ENCODE data around the gene PLK5.

PLK5 gene

GRCh38 chr19:1501200-1501595, 22.7 kb upstream of the PLK5 start:
- H2AFZ ChIP-seq (ENCODE audit: low read depth), result no peak overlapping the region
- TF ChIP-seq CTCF (conservative IDR thresholded peaks at IDR 0.05; ENCODE audit: low read depth, low read length), result no peak
- peaks cover 84% of the 10 kb centered on the region for H3K27me3 ChIP-seq (ENCODE audit: insufficient read depth, low read depth)
- H3K27ac ChIP-seq, result no peak overlapping the region
- H4K20me1 ChIP-seq (ENCODE audit: insufficient read depth), result no peaks in the 10 kb centered on the region
- no peak overlapping the region for H3K4me2 ChIP-seq
- no peaks in the 10 kb centered on the region for H3K36me3 ChIP-seq (ENCODE audit: insufficient read depth)
- no peaks in the 10 kb centered on the region for H3K4me1 ChIP-seq (ENCODE audit: low read depth, poor library complexity, severe bottlenecking)
- no peak overlapping the region for H3K4me3 ChIP-seq (IDR thresholded peaks at IDR 0.05; ENCODE audit: insufficient read depth, low read depth, low read length)
- H3K9ac ChIP-seq, result no peak overlapping the region
- no peaks in the 10 kb centered on the region for H3K79me2 ChIP-seq (ENCODE audit: insufficient read depth, low read depth)

- no peak overlapping the region for H2AFZ ChIP-seq (ENCODE audit: low read depth)
- no peak overlapping the region for H3K27ac ChIP-seq
- TF ChIP-seq CTCF (conservative IDR thresholded peaks at IDR 0.05; ENCODE audit: low read depth, low read length), result no peak
- H3K79me2 ChIP-seq (ENCODE audit: insufficient read depth, low read depth), result no peaks in the 10 kb centered on the region
- no peak overlapping the region for H3K9ac ChIP-seq
- no peaks in the 10 kb centered on the region for H3K4me1 ChIP-seq (ENCODE audit: low read depth, poor library complexity, severe bottlenecking)
- no peak overlapping the region for H3K4me3 ChIP-seq (IDR thresholded peaks at IDR 0.05; ENCODE audit: insufficient read depth, low read depth, low read length)
- no peaks in the 10 kb centered on the region for H3K36me3 ChIP-seq (ENCODE audit: insufficient read depth)
- H3K27me3 ChIP-seq (ENCODE audit: insufficient read depth, low read depth), result peaks cover 74% of the 10 kb centered on the region
- no peak overlapping the region for H3K4me2 ChIP-seq
- H4K20me1 ChIP-seq (ENCODE audit: insufficient read depth), result no peaks in the 10 kb centered on the region
Measured at GRCh38 chr19:1502433-1503088, 21.3 kb upstream of the PLK5 start.

GRCh38 chr19:1503089-1503924, 20.6 kb upstream of the PLK5 start:
- H3K27me3 ChIP-seq (ENCODE audit: insufficient read depth, low read depth), result peaks cover 68% of the 10 kb centered on the region
- peak; percentile 53 for TF ChIP-seq CTCF (conservative IDR thresholded peaks at IDR 0.05; ENCODE audit: low read depth, low read length)
- H3K4me1 ChIP-seq (ENCODE audit: low read depth, poor library complexity, severe bottlenecking), result no peaks in the 10 kb centered on the region
- no peaks in the 10 kb centered on the region for H3K79me2 ChIP-seq (ENCODE audit: insufficient read depth, low read depth)
- no peaks in the 10 kb centered on the region for H4K20me1 ChIP-seq (ENCODE audit: insufficient read depth)
- no peak overlapping the region for H2AFZ ChIP-seq (ENCODE audit: low read depth)
- H3K27ac ChIP-seq, result no peak overlapping the region
- no peak overlapping the region for H3K4me2 ChIP-seq
- no peaks in the 10 kb centered on the region for H3K36me3 ChIP-seq (ENCODE audit: insufficient read depth)
- H3K9ac ChIP-seq, result no peak overlapping the region
- H3K4me3 ChIP-seq (IDR thresholded peaks at IDR 0.05; ENCODE audit: insufficient read depth, low read depth, low read length), result no peak overlapping the region

GRCh38 chr19:1503925-1504773, 19.7 kb upstream of the PLK5 start:
- Histone ChIP-seq H4K20me1 (ENCODE audit: insufficient read depth) (no peaks in the 10 kb centered on the region), H3K9ac (no peak overlapping the region), H3K79me2 (ENCODE audit: insufficient read depth, low read depth) (no peaks in the 10 kb centered on the region), H2AFZ (ENCODE audit: low read depth) (no peak overlapping the region), H3K27ac (no peak overlapping the region), H3K36me3 (ENCODE audit: insufficient read depth) (no peaks in the 10 kb centered on the region), H3K4me1 (ENCODE audit: low read depth, poor library complexity, severe bottlenecking) (no peaks in the 10 kb centered on the region), H3K4me3 (IDR thresholded peaks at IDR 0.05; ENCODE audit: insufficient read depth, low read depth, low read length) (no peak overlapping the region), H3K4me2 (no peak overlapping the region), H3K27me3 (ENCODE audit: insufficient read depth, low read depth) (peaks cover 71% of the 10 kb centered on the region)
- TF ChIP-seq CTCF (conservative IDR thresholded peaks at IDR 0.05; ENCODE audit: low read depth, low read length), result no peak
